ENCODE results near the gene LSAMP.

GRCh38 chr3:116474801-116475200 is 29.5 kb upstream of the LSAMP start:
- no peak for TF ChIP-seq MXD1 (CRISPR knock-in tag; IDR thresholded peaks at IDR 0.05)
- no peak for TF ChIP-seq POLR2AphosphoS5 (IDR thresholded peaks at IDR 0.05; ENCODE audit: low read depth, low read length)
- TF ChIP-seq NFYC (CRISPR knock-in tag; IDR thresholded peaks at IDR 0.05), result no peak

All from HepG2 (cell line).